Memory B cell (primary cell): ENCODE data around the gene VPS39.

Experiments used
- ATAC-seq: fragments of 150-1000 bp; cut with Tn5 transposase; 2 replicates; pipeline ENCODE4 v1.10.0; 2021; ENCODE audit warnings: low read depth, mild to moderate bottlenecking, moderate library complexity
- DNase-seq, 2 donors: peaks; one replicate each; pipeline ENCODE4 v3.0.0; 2022; ENCODE audit warnings: low spot score in 2 of 2
- H3K27ac Mint-ChIP-seq: one replicate; pipeline ENCODE4 v1.8.0; 2022; ENCODE audit warnings: mild to moderate bottlenecking, moderate library complexity, mixed read lengths
- H3K27me3 Mint-ChIP-seq: one replicate; pipeline ENCODE4 v1.8.0; 2022; ENCODE audit warnings: mixed read lengths
- H3K36me3 Mint-ChIP-seq: one replicate; pipeline ENCODE4 v1.8.0; 2022; ENCODE audit warnings: mild to moderate bottlenecking, mixed read lengths
- H3K4me1 Mint-ChIP-seq: one replicate; pipeline ENCODE4 v1.8.0; 2022; ENCODE audit warnings: mixed read lengths
- H3K4me3 Mint-ChIP-seq: one replicate; pipeline ENCODE4 v1.8.0; 2022; ENCODE audit warnings: mild to moderate bottlenecking, moderate library complexity, mixed read lengths
- H3K9me3 Mint-ChIP-seq: one replicate; pipeline ENCODE4 v1.8.0; 2022; ENCODE audit warnings: mixed read lengths

Gene VPS39

GRCh38 chr15:42141246-42141645 lies 66.9 kb downstream of the VPS39 start:
- no peak overlapping the region for H3K27ac Mint-ChIP-seq
- no peak for ATAC-seq
- no peak overlapping the region for H3K4me3 Mint-ChIP-seq
- H3K27me3 Mint-ChIP-seq = peaks cover 8% of the 10 kb centered on the region
- DNase-seq = no peak
- peaks cover 2% of the 10 kb centered on the region for H3K4me1 Mint-ChIP-seq
- H3K36me3 Mint-ChIP-seq = no peaks in the 10 kb centered on the region
- no peaks in the 10 kb centered on the region for H3K9me3 Mint-ChIP-seq

- ATAC-seq = no peak
- Mint-ChIP-seq H3K9me3 (no peaks in the 10 kb centered on the region), H3K4me3 (no peak overlapping the region), H3K27ac (no peak overlapping the region), H3K36me3 (no peaks in the 10 kb centered on the region), H3K27me3 (peaks cover 8% of the 10 kb centered on the region), H3K4me1 (peaks cover 2% of the 10 kb centered on the region)
- no peak for DNase-seq
Measured at GRCh38 chr15:42140383-42141070, 67.6 kb downstream of the VPS39 start.

GRCh38 chr15:42139596-42139995 lies 68.5 kb downstream of the VPS39 start:
- H3K9me3 Mint-ChIP-seq = no peaks in the 10 kb centered on the region
- no peak overlapping the region for H3K4me3 Mint-ChIP-seq
- no peak overlapping the region for H3K27ac Mint-ChIP-seq
- ATAC-seq (no peak), DNase-seq (no peak)
- no peaks in the 10 kb centered on the region for H3K36me3 Mint-ChIP-seq
- peaks cover 2% of the 10 kb centered on the region for H3K4me1 Mint-ChIP-seq
- H3K27me3 Mint-ChIP-seq = peaks cover 4% of the 10 kb centered on the region

- no peak for DNase-seq
- peaks cover 4% of the 10 kb centered on the region for H3K27me3 Mint-ChIP-seq
- peaks cover 2% of the 10 kb centered on the region for H3K4me1 Mint-ChIP-seq
- H3K36me3 Mint-ChIP-seq = no peaks in the 10 kb centered on the region
- no peak overlapping the region for H3K27ac Mint-ChIP-seq
- H3K4me3 Mint-ChIP-seq = no peak overlapping the region
- no peak for ATAC-seq
- no peaks in the 10 kb centered on the region for H3K9me3 Mint-ChIP-seq
Measured at GRCh38 chr15:42138968-42139386, 69.1 kb downstream of the VPS39 start.

GRCh38 chr15:42138411-42138810 lies 69.7 kb downstream of the VPS39 start:
- DNase-seq (no peak), ATAC-seq (no peak)
- H3K27ac Mint-ChIP-seq = no peak overlapping the region
- peaks cover 5% of the 10 kb centered on the region for H3K27me3 Mint-ChIP-seq
- H3K9me3 Mint-ChIP-seq = no peaks in the 10 kb centered on the region
- H3K4me1 Mint-ChIP-seq = peaks cover 2% of the 10 kb centered on the region
- H3K4me3 Mint-ChIP-seq = no peak overlapping the region
- no peaks in the 10 kb centered on the region for H3K36me3 Mint-ChIP-seq

- no peak overlapping the region for H3K27ac Mint-ChIP-seq
- no peaks in the 10 kb centered on the region for H3K9me3 Mint-ChIP-seq
- H3K4me1 Mint-ChIP-seq = peaks cover 2% of the 10 kb centered on the region
- no peaks in the 10 kb centered on the region for H3K36me3 Mint-ChIP-seq
- DNase-seq (no peak), ATAC-seq (no peak)
- no peak overlapping the region for H3K4me3 Mint-ChIP-seq
- H3K27me3 Mint-ChIP-seq = peaks cover 6% of the 10 kb centered on the region
Measured at GRCh38 chr15:42137461-42138261, 70.4 kb downstream of the VPS39 start.

- Mint-ChIP-seq H3K9me3 (no peaks in the 10 kb centered on the region), H3K27ac (no peak overlapping the region), H3K36me3 (no peaks in the 10 kb centered on the region), H3K27me3 (peaks cover 11% of the 10 kb centered on the region), H3K4me3 (no peak overlapping the region), H3K4me1 (peaks cover 2% of the 10 kb centered on the region)
- DNase-seq (no peak), ATAC-seq (no peak)
Measured at GRCh38 chr15:42136513-42136912, 71.6 kb downstream of the VPS39 start.

GRCh38 chr15:42135351-42135750 lies 72.8 kb downstream of the VPS39 start:
- no peak overlapping the region for H3K27ac Mint-ChIP-seq
- H3K4me3 Mint-ChIP-seq = no peak overlapping the region
- peaks cover 3% of the 10 kb centered on the region for H3K4me1 Mint-ChIP-seq
- DNase-seq = no peak
- H3K27me3 Mint-ChIP-seq = peaks cover 20% of the 10 kb centered on the region
- ATAC-seq = no peak
- H3K9me3 Mint-ChIP-seq = no peaks in the 10 kb centered on the region
- H3K36me3 Mint-ChIP-seq = no peaks in the 10 kb centered on the region

- no peak overlapping the region for H3K27ac Mint-ChIP-seq
- no peaks in the 10 kb centered on the region for H3K36me3 Mint-ChIP-seq
- no peak overlapping the region for H3K4me3 Mint-ChIP-seq
- no peaks in the 10 kb centered on the region for H3K9me3 Mint-ChIP-seq
- ATAC-seq (no peak), DNase-seq (no peak)
- peaks cover 22% of the 10 kb centered on the region for H3K27me3 Mint-ChIP-seq
- H3K4me1 Mint-ChIP-seq = peaks cover 5% of the 10 kb centered on the region
Measured at GRCh38 chr15:42134617-42135245, 73.4 kb downstream of the VPS39 start.

GRCh38 chr15:42133886-42134502 lies 74.1 kb downstream of the VPS39 start:
- no peak overlapping the region for H3K27ac Mint-ChIP-seq
- H3K4me1 Mint-ChIP-seq = peaks cover 5% of the 10 kb centered on the region
- no peaks in the 10 kb centered on the region for H3K9me3 Mint-ChIP-seq
- ATAC-seq (peak; percentile 80), DNase-seq (peak; percentile 26 to 47)
- peaks cover 27% of the 10 kb centered on the region for H3K27me3 Mint-ChIP-seq
- H3K4me3 Mint-ChIP-seq = no peak overlapping the region
- H3K36me3 Mint-ChIP-seq = no peaks in the 10 kb centered on the region

- Mint-ChIP-seq H3K36me3 (no peaks in the 10 kb centered on the region), H3K4me3 (no peak overlapping the region)
Measured at GRCh38 chr15:42133356-42133755, 74.7 kb downstream of the VPS39 start.

GRCh38 chr15:42131826-42132806 lies 76.0 kb downstream of the VPS39 start:
- Mint-ChIP-seq H3K4me3 (no peak overlapping the region), H3K9me3 (no peaks in the 10 kb centered on the region), H3K27me3 (peaks cover 31% of the 10 kb centered on the region), H3K36me3 (no peaks in the 10 kb centered on the region), H3K4me1 (peaks cover 3% of the 10 kb centered on the region), H3K27ac (no peak overlapping the region)
- ATAC-seq (no peak), DNase-seq (no peak)

More at GRCh38 chr15:42133356-42133755, 74.7 kb downstream of the VPS39 start:
- no peak for ATAC-seq
- peaks cover 5% of the 10 kb centered on the region for H3K4me1 Mint-ChIP-seq
- no peaks in the 10 kb centered on the region for H3K9me3 Mint-ChIP-seq
- no peak overlapping the region for H3K27ac Mint-ChIP-seq
- H3K27me3 Mint-ChIP-seq = peaks cover 29% of the 10 kb centered on the region
- DNase-seq = no peak

- Mint-ChIP-seq H3K9me3 (no peaks in the 10 kb centered on the region), H3K27me3 (peaks cover 31% of the 10 kb centered on the region), H3K27ac (no peak overlapping the region), H3K4me1 (peaks cover 3% of the 10 kb centered on the region), H3K36me3 (no peaks in the 10 kb centered on the region), H3K4me3 (no peak overlapping the region)
- DNase-seq (no peak), ATAC-seq (no peak)
Measured at GRCh38 chr15:42131006-42131405, 77.1 kb downstream of the VPS39 start.
